ENCODE measurements around the gene DCLRE1A. TPM values are rescaled to one million over a fixed set of nuclear protein-coding genes. Genes with fewer than 3 reads are reported as not detected.

Gene DCLRE1A
- total RNA-seq, 1 donor, result 1.4 TPM

Other genes starting within 250 kb of the DCLRE1A start
- gene NRAP, start 190.0 kb downstream of the DCLRE1A start, total RNA-seq, result not detected
- 21.3 TPM for gene CASP7, start 174.2 kb downstream of the DCLRE1A start, total RNA-seq
- gene PLEKHS1, start 102.4 kb downstream of the DCLRE1A start, total RNA-seq, result 0.21 TPM
- gene NHLRC2, start 579 bp upstream of the DCLRE1A start, total RNA-seq, result 6.0 TPM
- gene ADRB1, start 189.8 kb upstream of the DCLRE1A start, total RNA-seq, result 2.4 TPM

All from mononuclear cell (primary cell).